HCT116 (cell line): ENCODE measurements around the gene SHOC2. TPM values are rescaled to one million over a fixed set of nuclear protein-coding genes. Genes with fewer than 3 reads are reported as not detected.

Experiments used
- ATAC-seq: fragments of 200-7000 bp; cut with Tn5 transposase; 2 replicates; pipeline ENCODE4 v1.9.1; 2020; ENCODE audit warnings: mild to moderate bottlenecking, moderate library complexity
- BruUV-seq: library from RNA; stranded (reverse); fragments of 400-500 nt; replicated peaks from 2 replicates; lab custom pipeline; 2021; lab: Mats Ljungman, UMichigan
- CTCF ChIA-PET: fragments of 300-600 bp; sonication (Branson Sonifier 250); formaldehyde crosslinking; loops from one replicate; lab custom pipeline; 2021; ENCODE audit warnings: antibody characterized with exemption; lab: Charles Lee
- POLR2A ChIA-PET: fragments of 300-600, 350-600 bp; sonication (Branson Sonifier 250); formaldehyde crosslinking; loops from one replicate; lab custom pipeline; 2021; ENCODE audit warnings: antibody characterized with exemption; lab: Charles Lee
- RAD21 ChIA-PET, 2 experiments: fragments of 300-600 bp; sonication (Branson Sonifier 250); formaldehyde crosslinking; loops; one replicate each; lab custom pipeline; 2023; ENCODE audit warnings: low total read pairs in 2 of 2; ENCODE audit not compliant: uncharacterized antibody in 2 of 2, unreplicated experiment in 2 of 2, low non-redundant PET in 1 of 2; lab: Charles Lee
- DNase-seq: peaks from one replicate; pipeline ENCODE4 v3.0.0-alpha.2; 2010; ENCODE audit warnings: low read depth, low spot score
- H2AFZ ChIP-seq: fragments of 200-600 bp; shearing (Covaris generic), sonication (generic); 2 replicates; pipeline ENCODE4 v1.6.1; 2017; ENCODE audit warnings: low read depth, mixed run types, mixed read lengths, antibody characterized with exemption, low read length; ENCODE audit not compliant: poor library complexity, severe bottlenecking
- H3K27ac ChIP-seq: 2 replicates; pipeline ENCODE4 v1.5.1; 2012; ENCODE audit warnings: low read depth, low read length
- H3K27me3 ChIP-seq: fragments of 200-600 bp; sonication (generic); 2 replicates; pipeline ENCODE4 v1.6.1; 2016; ENCODE audit warnings: mixed run types, low read length, mixed read lengths; ENCODE audit not compliant: insufficient read depth
- H3K36me3 ChIP-seq, 2 experiments: fragments of 200-500 bp in 1 of 2; fragments of 200-600 bp in 1 of 2; sonication (Bioruptor generic) in 1 of 2; sonication (generic) in 1 of 2; 2 replicates each; pipeline versions ENCODE4 v1.5.1 to v1.6.1; 2014 to 2016; ENCODE audit warnings: low read length in 2 of 2, inconsistent platforms in 1 of 2, mixed read lengths in 1 of 2, mixed run types in 1 of 2; ENCODE audit not compliant: insufficient read depth in 2 of 2, control insufficient read depth in 1 of 2
- H3K4me1 ChIP-seq, 2 experiments: fragments of 200-600 bp in 1 of 2; sonication (generic) in 1 of 2; 2 replicates each; pipeline versions ENCODE4 v1.5.1 to v1.6.1; 2012 to 2017; ENCODE audit warnings: low read length in 2 of 2, inconsistent platforms in 1 of 2, mild to moderate bottlenecking in 1 of 2, mixed read lengths in 1 of 2, mixed run types in 1 of 2, moderate library complexity in 1 of 2; ENCODE audit not compliant: insufficient read depth in 2 of 2, control insufficient read depth in 1 of 2
- H3K4me2 ChIP-seq: fragments of 200-600 bp; sonication (generic); 2 replicates; pipeline ENCODE4 v1.6.1; 2017; ENCODE audit warnings: mixed run types, low read length, mixed read lengths
- H3K4me3 ChIP-seq, 2 experiments: fragments of 200-600 bp in 1 of 2; sonication (generic) in 1 of 2; replicated peaks in 1 of 2; 2 replicates each; pipeline ENCODE4 v1.5.1; 2011 to 2016; ENCODE audit warnings: low read length in 2 of 2, control low read depth in 1 of 2, low read depth in 1 of 2, mild to moderate bottlenecking in 1 of 2, mixed read lengths in 1 of 2, mixed run types in 1 of 2
- H3K79me2 ChIP-seq: fragments of 200-600 bp; sonication (generic); 2 replicates; pipeline ENCODE4 v1.6.1; 2017; ENCODE audit warnings: mild to moderate bottlenecking, mixed run types, low read length, moderate library complexity, mixed read lengths; ENCODE audit not compliant: insufficient read depth
- H3K9ac ChIP-seq: fragments of 200-600 bp; sonication (generic); 2 replicates; pipeline ENCODE4 v1.6.1; 2016; ENCODE audit warnings: low read length, mixed read lengths
- H3K9me2 ChIP-seq: fragments of 200-600 bp; sonication (generic), shearing (Covaris generic); 2 replicates; pipeline ENCODE4 v1.6.1; 2017; ENCODE audit warnings: mixed run types, mild to moderate bottlenecking, moderate library complexity; ENCODE audit not compliant: insufficient read depth
- H3K9me3 ChIP-seq, 2 experiments: fragments of 200-500 bp in 1 of 2; fragments of 200-600 bp in 1 of 2; sonication (Bioruptor generic) in 1 of 2; sonication (generic) in 1 of 2; 2 replicates each; pipeline ENCODE4 v1.6.1; 2014 to 2017; ENCODE audit warnings: low read length in 2 of 2, mixed read lengths in 2 of 2, inconsistent platforms in 1 of 2, low read depth in 1 of 2, mild to moderate bottlenecking in 1 of 2, mixed run types in 1 of 2, moderate library complexity in 1 of 2; ENCODE audit not compliant: control insufficient read depth in 1 of 2, insufficient read depth in 1 of 2
- H4K20me1 ChIP-seq: fragments of 200-600 bp; sonication (generic), shearing (Covaris generic); 2 replicates; pipeline ENCODE4 v1.6.1; 2017; ENCODE audit warnings: mixed run types, mild to moderate bottlenecking, moderate library complexity; ENCODE audit not compliant: insufficient read depth
- CBX3 ChIP-seq: IDR thresholded peaks from 2 replicates; pipeline ENCODE4 v1.6.1; 2012; ENCODE audit warnings: low read depth
- CEBPB ChIP-seq: IDR thresholded peaks from 2 replicates; pipeline ENCODE4 v1.6.1; 2012; ENCODE audit warnings: low read depth
- ELF1 ChIP-seq: IDR thresholded peaks from 2 replicates; pipeline ENCODE4 v1.6.1; 2012; ENCODE audit warnings: low read depth, borderline replicate concordance
- EZH2 ChIP-seq: fragments of 200-600 bp; sonication (generic); IDR thresholded peaks from 2 replicates; pipeline ENCODE4 v1.6.1; 2017; ENCODE audit warnings: antibody characterized with exemption, mixed run types
- EZH2phosphoT487 ChIP-seq: fragments of 200-600 bp; IDR thresholded peaks from 2 replicates; pipeline ENCODE4 v1.6.1; 2018; ENCODE audit warnings: antibody characterized with exemption, borderline replicate concordance
- FOSL1 ChIP-seq: IDR thresholded peaks from 2 replicates; pipeline ENCODE4 v1.6.1; 2012; ENCODE audit warnings: low read depth
- JUND ChIP-seq: IDR thresholded peaks from 2 replicates; pipeline ENCODE4 v1.6.1; 2012
- POLR2AphosphoS5 ChIP-seq: IDR thresholded peaks from 2 replicates; pipeline ENCODE4 v1.6.1; 2011; ENCODE audit warnings: mild to moderate bottlenecking, low read depth, low read length, moderate library complexity
- RAD21 ChIP-seq: IDR thresholded peaks from 2 replicates; pipeline ENCODE4 v1.6.1; 2012; ENCODE audit warnings: low read depth, mild to moderate bottlenecking
- SIN3A ChIP-seq: IDR thresholded peaks from 2 replicates; pipeline ENCODE4 v1.6.1; 2012; ENCODE audit warnings: low read depth
- SRF ChIP-seq: IDR thresholded peaks from 2 replicates; pipeline ENCODE4 v1.6.1; 2012; ENCODE audit warnings: low read depth
- TCF7L2 ChIP-seq: IDR thresholded peaks from 2 replicates; pipeline ENCODE4 v1.7.0; 2011; ENCODE audit warnings: borderline replicate concordance, inconsistent platforms; ENCODE audit not compliant: insufficient read depth, insufficient read length; ENCODE audit errors: extremely low read depth
- YY1 ChIP-seq: IDR thresholded peaks from 2 replicates; pipeline ENCODE4 v1.6.1; 2011; ENCODE audit warnings: low read length, low read depth, moderate library complexity, mild to moderate bottlenecking; ENCODE audit not compliant: insufficient replicate concordance; ENCODE audit errors: extremely low read depth
- ZFX ChIP-seq: fragments of 450-650 bp; IDR thresholded peaks from 2 replicates; pipeline ENCODE4 v1.6.1; 2017
- intact Hi-C: fragments of 100-400 bp; cut with micrococcal nuclease; formaldehyde crosslinking; loops from 2 replicates; pipeline ENCODE4 v1.10.0; 2022
- total RNA-seq: library from RNA; stranded (reverse); gene quantifications from one replicate; pipeline ENCODE4 v1.2.1, GENCODE V29; 2021; ENCODE audit not compliant: unreplicated experiment
- TF ChIP-seq, protein P1 (sequence below): IDR thresholded peaks from 2 replicates; pipeline ENCODE4 v1.6.1; 2011; ENCODE audit warnings: mild to moderate bottlenecking, low read length, moderate library complexity; ENCODE audit not compliant: insufficient replicate concordance; ENCODE audit errors: extremely low read depth
- TF ChIP-seq, protein P2 (sequence below): IDR thresholded peaks from 2 replicates; pipeline ENCODE4 v1.6.1; 2012

SHOC2 gene
- total RNA-seq, 1 experiment from 2014 or later: 39.5 TPM

DNA sequence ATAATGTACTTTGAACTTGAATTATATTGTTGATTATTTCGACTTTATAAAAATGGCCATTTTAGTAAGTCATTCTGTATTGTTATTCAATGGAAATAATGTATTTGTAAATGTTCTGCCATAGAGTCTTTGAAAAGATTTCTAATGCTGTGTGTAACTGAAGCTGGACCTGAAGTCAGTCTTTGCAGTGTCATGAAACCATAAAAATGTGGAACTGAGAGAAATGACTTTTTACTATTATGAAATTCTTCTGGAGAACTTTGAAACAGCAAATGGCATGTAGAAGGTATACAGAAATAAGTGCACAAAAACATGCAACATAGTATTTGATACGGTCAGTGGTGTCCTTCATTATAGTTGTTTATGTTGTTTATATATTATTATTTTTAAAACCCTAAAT is 97.7 kb downstream of the SHOC2 start:
- no peaks in the 10 kb centered on the region for H3K4me1 ChIP-seq
- DNase-seq: no peak
- no peak overlapping the region for H3K4me2 ChIP-seq
- H3K9me3 ChIP-seq: no peaks in the 10 kb centered on the region
- CTCF ChIA-PET: no interaction called here
- POLR2A ChIA-PET: no interaction called here
- H2AFZ ChIP-seq: no peak overlapping the region
- H3K27ac ChIP-seq: no peak overlapping the region
- H3K79me2 ChIP-seq: no peaks in the 10 kb centered on the region
- no peaks in the 10 kb centered on the region for H4K20me1 ChIP-seq
- H3K4me3 ChIP-seq: no peak overlapping the region
- no peak for ATAC-seq
- no TSS peak for BruUV-seq
- H3K9ac ChIP-seq: no peak overlapping the region
- H3K36me3 ChIP-seq: 0 out of 4 replicates have a peak, but pooled peaks cover 0 to 2% of the 10 kb centered on the region in 2 experiments
- intact Hi-C loops: no loop called here
- H3K27me3 ChIP-seq: no peaks in the 10 kb centered on the region
- TF ChIP-seq YY1: no peak
- no peak for TF ChIP-seq ZFX
- TF ChIP-seq SRF: no peak
- TF ChIP-seq, protein P1, sequence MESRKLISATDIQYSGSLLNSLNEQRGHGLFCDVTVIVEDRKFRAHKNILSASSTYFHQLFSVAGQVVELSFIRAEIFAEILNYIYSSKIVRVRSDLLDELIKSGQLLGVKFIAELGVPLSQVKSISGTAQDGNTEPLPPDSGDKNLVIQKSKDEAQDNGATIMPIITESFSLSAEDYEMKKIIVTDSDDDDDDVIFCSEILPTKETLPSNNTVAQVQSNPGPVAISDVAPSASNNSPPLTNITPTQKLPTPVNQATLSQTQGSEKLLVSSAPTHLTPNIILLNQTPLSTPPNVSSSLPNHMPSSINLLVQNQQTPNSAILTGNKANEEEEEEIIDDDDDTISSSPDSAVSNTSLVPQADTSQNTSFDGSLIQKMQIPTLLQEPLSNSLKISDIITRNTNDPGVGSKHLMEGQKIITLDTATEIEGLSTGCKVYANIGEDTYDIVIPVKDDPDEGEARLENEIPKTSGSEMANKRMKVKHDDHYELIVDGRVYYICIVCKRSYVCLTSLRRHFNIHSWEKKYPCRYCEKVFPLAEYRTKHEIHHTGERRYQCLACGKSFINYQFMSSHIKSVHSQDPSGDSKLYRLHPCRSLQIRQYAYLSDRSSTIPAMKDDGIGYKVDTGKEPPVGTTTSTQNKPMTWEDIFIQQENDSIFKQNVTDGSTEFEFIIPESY: no peak
- TF ChIP-seq JUND: no peak
- no peak for TF ChIP-seq ELF1
- no peak for TF ChIP-seq SIN3A
- no peak for TF ChIP-seq EZH2phosphoT487
- no peak for TF ChIP-seq CEBPB
- TF ChIP-seq, protein P2, sequence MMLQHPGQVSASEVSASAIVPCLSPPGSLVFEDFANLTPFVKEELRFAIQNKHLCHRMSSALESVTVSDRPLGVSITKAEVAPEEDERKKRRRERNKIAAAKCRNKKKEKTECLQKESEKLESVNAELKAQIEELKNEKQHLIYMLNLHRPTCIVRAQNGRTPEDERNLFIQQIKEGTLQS: no peak
- TF ChIP-seq TCF7L2: no peak
- TF ChIP-seq POLR2AphosphoS5: no peak
- no peak for TF ChIP-seq RAD21
- no peak for TF ChIP-seq EZH2
- TF ChIP-seq FOSL1: no peak
- no peak for TF ChIP-seq CBX3
- TF ChIP-seq, all 23 proteins: peak for 0
- RAD21 ChIA-PET: no interaction called here
- H3K9me2 ChIP-seq: no peaks in the 10 kb centered on the region
